GM19193 (cell line): ENCODE measurements around the gene BUB3.

Source experiments
- POLR2A ChIP-seq: IDR thresholded peaks from 4 replicates; pipeline ENCODE4 v1.6.1; 2011; ENCODE audit not compliant: insufficient read depth, insufficient read length; ENCODE audit errors: extremely low read depth

The BUB3 gene

GRCh38 chr10:123160311-123160980, 6.2 kb downstream of the BUB3 start:
- TF ChIP-seq POLR2A: no peak

GRCh38 chr10:123164319-123164718, 10.1 kb downstream of the BUB3 start:
- TF ChIP-seq POLR2A: no peak

DNA sequence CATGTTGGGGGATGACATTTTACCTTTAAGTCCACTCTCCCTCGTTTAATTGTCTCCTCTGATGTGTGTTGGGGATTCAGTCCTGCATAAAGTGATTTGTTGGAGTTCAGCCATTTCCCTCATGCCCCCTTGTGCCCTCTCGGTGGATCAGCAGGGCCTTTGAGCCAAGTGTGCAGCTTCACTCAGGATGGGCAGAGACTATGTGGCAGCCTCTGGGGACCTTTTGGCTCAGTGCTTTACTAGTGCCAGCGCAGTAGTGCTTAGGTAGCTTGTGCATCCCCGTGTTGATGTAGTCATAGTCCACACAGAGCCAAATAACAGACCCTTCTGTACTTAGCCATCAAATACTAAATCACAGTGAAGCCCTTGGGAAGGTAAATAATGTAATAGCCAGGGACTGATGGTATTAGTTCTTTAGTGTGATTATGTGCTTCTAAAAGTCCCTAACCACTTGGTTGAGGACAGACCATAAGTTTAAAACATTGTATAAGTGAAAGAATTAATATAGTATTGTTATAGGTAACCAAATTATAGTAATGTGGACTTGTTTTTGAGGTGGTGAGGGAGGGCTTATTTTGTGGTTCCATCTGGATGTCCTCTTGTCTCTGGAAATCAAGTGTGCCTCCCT, 11.4 kb downstream of the BUB3 start:
- peak; percentile 1 for TF ChIP-seq POLR2A

DNA sequence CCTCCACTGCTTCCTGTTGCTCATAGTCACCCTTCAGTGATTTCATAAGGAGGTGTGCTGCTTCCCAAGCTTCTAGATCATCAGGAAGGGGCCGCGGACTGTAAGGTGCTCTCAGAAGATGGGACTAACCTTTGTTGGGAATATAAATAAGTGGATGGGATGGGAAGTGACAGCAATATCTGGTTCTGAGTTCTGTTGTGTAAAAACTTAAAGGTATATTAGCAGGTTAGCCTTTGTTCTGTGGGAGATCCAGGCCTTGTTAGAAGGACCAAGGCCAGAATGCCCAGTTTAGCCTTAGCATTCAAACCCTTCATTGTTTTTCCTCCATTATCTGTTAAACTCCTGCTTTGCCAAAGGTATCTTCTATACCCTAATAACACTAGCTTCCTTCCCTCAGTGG, 12.4 kb downstream of the BUB3 start:
- no peak for TF ChIP-seq POLR2A

- no peak for TF ChIP-seq POLR2A
These were observed 16.8 kb downstream of the BUB3 start for GRCh38 chr10:123170961-123171360.

DNA sequence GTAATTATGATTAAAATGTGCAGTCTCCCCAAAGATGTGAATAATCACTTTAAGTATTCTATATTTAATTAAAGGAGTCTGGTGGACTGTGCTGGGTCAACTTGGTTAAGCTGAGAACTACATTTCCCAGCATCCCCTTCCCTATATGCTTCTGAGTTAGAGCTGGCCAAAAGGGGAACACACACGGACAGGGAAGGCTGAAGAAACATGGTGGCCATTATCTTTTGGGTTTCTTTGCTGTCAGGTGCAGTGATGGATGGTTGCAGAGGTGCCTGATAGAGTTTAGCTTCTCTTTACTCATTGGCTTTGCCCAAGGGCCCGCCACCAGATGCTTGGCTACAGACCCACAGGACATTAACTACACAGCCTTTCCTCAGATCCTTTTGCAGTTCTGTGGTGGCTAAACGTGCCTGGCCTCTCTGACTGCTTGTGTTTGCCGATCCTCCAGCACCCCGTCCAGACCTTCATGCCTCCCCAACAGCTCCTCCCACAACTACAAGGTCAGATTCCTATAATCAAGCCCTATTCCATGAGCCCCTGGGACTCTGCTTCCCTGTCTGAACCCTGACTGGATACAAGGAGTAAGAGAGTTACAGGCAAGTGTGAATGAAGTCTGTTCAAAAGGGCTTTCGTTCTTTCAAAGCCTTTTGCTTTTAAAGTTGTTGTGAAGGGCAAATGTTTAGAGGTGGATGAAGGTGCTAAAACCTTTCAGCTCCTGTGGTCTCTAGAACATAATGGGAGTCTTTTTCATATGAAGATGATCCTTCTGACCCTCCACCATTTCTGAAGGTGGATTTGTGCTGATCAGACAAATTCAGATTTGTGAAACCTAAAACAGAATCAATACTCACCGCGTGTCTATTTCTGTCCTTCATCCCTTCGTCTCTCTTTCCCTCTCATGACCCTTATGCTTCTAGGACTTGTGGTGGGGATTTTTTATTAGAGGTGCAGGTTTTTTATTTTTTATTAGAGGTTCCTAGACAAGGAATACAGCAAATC, 21.5 kb downstream of the BUB3 start:
- TF ChIP-seq POLR2A: no peak

DNA sequence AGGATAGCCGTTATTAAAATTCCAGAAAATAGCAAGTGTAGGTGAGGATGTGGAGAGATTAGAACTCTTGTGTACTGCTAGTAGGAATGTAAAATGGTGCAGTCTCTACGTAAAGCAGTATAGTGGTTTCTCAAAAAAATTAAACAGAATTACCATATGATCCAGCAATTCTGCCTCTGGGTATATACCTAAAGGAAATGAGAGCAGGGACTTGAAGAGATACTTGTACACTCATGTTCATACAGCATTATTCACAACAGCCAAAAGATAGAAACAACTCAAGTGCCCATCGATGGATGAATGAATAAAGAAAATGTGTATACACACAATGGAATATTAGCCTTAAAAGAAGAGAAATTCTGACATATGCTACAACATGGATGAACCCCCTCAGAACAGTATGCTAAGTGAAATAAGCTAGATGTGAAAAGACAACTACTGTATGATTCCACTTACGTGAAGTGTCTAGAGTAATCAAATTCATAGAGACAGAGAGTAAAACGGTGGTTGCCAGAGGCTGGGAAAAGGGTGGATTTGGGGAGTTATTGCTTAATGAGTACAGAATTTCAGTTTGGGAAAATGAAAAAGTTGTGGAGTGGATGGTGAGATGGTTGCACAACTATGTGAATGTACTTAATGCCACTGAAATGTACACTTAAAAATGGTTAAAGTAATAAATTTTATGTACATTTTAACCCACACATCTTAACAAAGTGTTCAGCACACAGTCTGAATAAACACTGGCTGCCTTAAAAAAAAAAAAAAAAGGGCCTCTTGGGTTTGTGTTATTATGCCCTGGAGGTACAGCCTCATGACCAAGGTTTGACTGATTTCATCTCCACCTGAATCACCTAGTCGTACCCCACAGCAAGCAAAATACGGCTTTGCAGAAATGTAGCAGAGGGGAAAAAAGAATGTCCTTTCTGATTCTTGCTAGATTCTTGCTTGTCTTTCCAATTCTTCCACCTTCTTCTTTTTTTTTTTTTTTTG, 26.2 kb downstream of the BUB3 start:
- TF ChIP-seq POLR2A: no peak

DNA sequence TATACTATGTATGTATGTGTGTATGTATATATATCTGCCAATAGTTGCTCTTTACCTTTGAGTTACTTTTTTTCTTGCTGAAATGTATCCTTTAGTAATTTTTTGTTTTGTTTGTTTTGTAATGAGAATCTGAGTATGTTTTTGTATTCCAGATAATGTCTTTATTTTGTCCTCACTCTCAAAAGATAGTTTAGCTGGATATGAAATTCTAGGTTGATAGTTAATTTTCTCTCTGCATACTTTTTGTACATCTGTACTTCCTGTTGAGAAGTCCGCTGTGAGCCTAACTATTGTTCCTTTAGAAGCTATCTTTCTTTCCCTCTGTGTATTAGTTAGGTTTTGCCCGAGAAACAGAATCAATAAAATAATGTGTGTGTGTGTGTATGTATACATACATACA, 29.5 kb downstream of the BUB3 start:
- TF ChIP-seq POLR2A: no peak

GRCh38 chr10:123187781-123188180, 33.6 kb downstream of the BUB3 start:
- TF ChIP-seq POLR2A: no peak

DNA sequence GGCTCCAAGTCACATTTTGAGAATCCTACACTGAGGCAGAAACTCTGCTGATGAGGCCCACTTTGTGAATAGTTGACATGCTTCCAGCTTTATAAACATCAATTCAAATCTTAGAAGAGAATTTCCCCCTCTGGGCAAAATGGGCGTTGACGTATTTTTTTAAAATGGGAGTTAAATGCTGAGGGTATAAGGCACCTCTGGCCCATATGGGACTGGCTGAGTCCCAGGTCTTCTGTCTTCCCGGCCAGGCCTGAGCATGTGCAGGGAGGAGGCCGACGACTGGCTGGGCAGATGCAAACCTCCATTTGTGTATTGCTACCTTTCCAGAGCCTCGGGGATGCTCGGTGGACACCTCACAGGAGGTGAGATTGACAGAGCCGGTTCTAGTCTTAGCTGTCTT, 37.7 kb downstream of the BUB3 start:
- no peak for TF ChIP-seq POLR2A

- TF ChIP-seq POLR2A: no peak
These were observed 39.9 kb downstream of the BUB3 start for GRCh38 chr10:123194056-123194455.

DNA sequence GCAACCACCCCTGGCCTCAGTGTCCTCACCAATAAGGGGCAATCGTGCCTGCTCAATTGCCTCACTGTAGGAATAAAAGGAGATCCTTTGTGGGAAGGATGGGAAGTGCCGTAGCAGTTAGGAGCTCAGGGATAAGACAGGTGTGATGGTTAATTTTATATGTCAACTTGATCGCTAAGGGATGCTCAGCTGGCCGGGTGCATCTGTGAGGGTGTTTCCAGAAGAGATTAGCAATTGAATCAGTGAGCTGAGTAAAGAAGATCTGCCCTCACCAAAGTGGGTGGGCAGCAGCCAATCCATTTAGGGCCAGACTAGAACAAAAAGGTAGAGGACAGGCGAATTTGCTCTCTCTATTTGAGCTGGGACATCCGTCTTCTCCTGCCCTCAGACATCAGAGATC, 46.3 kb downstream of the BUB3 start:
- TF ChIP-seq POLR2A: no peak

DNA sequence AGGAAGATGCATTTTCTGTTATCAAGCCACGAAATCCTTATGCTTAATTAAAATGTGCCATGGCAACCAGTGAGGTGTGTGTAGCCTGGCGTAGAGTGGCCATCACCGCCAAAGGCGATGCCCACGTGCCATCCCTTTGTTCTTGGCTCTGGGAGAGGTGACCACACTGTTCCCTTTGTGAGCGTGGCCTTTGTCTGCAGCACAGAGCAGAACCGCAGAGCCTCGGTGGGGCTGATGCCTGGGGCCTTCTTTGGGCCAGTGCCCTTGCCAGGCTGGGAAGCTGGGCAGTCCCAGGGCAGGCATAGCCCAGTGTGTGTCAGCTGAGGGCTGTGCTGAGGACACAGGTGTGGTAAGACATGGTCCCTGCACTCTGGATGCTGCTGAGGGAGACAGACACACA, 48.3 kb downstream of the BUB3 start:
- no peak for TF ChIP-seq POLR2A

GRCh38 chr10:123203393-123204126, 49.4 kb downstream of the BUB3 start:
- no peak for TF ChIP-seq POLR2A
